BJ (cell line): Measurements from ENCODE around the gene CIROP. TPM values are rescaled to one million over a fixed set of nuclear protein-coding genes. Genes with fewer than 3 reads are reported as not detected.
A peak's percentile ranks its signal among the peaks of the same experiment; 100 is the strongest.

Experiments
- CTCF ChIA-PET: fragments of 350-600 bp; formaldehyde crosslinking; extraction: SDS; loops from one replicate; lab custom pipeline; 2021; ENCODE audit warnings: antibody characterized with exemption, inconsistent platforms; lab: Yijun Ruan, JAX
- POLR2A ChIA-PET: fragments of 300-600 bp; sonication (Branson Sonifier 250); formaldehyde crosslinking; extraction: SDS; loops from one replicate; lab custom pipeline; 2021; ENCODE audit warnings: antibody characterized with exemption; lab: Charles Lee
- DNase-seq: peaks from one replicate; pipeline ENCODE4 v3.0.0-alpha.2; 2011; ENCODE audit warnings: low read depth
- H3K27me3 ChIP-seq: 2 replicates; pipeline ENCODE4 v1.6.0; 2011; ENCODE audit warnings: low read length; ENCODE audit not compliant: control insufficient read depth, insufficient read depth
- H3K36me3 ChIP-seq: 2 replicates; pipeline ENCODE4 v1.5.1; 2011; ENCODE audit warnings: low read length; ENCODE audit not compliant: control insufficient read depth, insufficient read depth
- H3K4me3 ChIP-seq: 2 replicates; pipeline ENCODE4 v1.5.1; 2011; ENCODE audit warnings: low read depth, mild to moderate bottlenecking, control low read depth, low read length
- polyA plus RNA-seq: library from polyadenylated mRNA; depleted of rRNA; stranded (reverse); fragments of >200 nt; gene quantifications from 2 replicates; pipeline ENCODE4 v1.2.3, GENCODE V29; 2011
- TF ChIP-seq, protein P1 (sequence below): IDR thresholded peaks from 2 replicates; pipeline ENCODE4 v1.5.1; 2011; ENCODE audit warnings: low read depth, mild to moderate bottlenecking, control low read depth, inconsistent platforms, low read length, moderate library complexity; ENCODE audit not compliant: insufficient read depth

Gene CIROP
- polyA plus RNA-seq, 1 experiment, result 0.07 TPM

DNA sequence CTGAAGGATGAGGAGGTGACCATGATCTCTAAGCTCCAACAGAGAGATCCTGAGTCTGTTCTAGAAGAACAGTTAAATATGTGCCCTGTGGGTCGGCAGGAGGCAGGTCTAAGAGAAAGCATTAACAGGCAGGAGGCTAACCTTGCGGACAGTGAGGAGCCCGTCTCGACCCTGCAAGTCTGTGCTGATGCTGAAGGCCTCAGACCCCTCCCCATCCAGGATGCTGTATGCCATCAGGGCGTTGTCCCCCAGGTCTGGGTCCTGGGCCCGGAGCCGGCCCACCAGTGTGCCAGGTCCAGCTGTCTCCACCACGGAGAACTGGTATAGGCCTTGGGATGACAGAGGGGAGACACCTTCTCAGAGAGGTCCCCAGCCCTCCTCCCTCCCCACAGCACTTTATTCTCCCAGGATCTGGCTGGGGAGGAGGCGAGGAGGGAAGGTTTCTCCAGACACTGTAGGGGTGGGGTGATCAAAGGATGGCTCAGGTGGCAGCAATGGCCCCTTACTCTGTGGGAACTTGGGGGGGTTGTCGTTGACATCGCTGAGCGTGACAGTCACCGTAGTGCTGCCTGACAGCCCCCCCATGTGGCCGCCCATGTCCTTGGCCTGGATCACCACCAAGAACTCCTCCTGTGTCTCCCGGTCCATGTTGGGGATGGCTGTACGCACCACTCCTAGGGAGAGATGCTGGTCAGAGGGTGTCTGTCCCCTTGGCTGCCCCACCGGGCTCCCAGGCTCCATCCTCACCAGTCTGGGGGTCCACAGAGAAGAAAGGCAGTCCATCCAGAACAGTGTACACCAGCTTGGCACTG is 50.6 kb downstream of the CIROP start:
- POLR2A ChIA-PET, result no interaction called here
- H3K36me3 ChIP-seq, result peaks cover 10% of the 10 kb centered on the region
- TF ChIP-seq, protein P1, sequence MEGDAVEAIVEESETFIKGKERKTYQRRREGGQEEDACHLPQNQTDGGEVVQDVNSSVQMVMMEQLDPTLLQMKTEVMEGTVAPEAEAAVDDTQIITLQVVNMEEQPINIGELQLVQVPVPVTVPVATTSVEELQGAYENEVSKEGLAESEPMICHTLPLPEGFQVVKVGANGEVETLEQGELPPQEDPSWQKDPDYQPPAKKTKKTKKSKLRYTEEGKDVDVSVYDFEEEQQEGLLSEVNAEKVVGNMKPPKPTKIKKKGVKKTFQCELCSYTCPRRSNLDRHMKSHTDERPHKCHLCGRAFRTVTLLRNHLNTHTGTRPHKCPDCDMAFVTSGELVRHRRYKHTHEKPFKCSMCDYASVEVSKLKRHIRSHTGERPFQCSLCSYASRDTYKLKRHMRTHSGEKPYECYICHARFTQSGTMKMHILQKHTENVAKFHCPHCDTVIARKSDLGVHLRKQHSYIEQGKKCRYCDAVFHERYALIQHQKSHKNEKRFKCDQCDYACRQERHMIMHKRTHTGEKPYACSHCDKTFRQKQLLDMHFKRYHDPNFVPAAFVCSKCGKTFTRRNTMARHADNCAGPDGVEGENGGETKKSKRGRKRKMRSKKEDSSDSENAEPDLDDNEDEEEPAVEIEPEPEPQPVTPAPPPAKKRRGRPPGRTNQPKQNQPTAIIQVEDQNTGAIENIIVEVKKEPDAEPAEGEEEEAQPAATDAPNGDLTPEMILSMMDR, result peak; percentile 30; the same call in 1 of the 2 replicates
- no peaks in the 10 kb centered on the region for H3K27me3 ChIP-seq
- no peak for DNase-seq
- no peak overlapping the region for H3K4me3 ChIP-seq
- CTCF ChIA-PET, result interaction anchor here (0.6 to 19.2 kb wide), 9 partner anchors 11 to 124 kb away, joined by 3 to 539 read pairs (median 13); partner anchors contain the start of genes AJUBA and PRMT5

DNA sequence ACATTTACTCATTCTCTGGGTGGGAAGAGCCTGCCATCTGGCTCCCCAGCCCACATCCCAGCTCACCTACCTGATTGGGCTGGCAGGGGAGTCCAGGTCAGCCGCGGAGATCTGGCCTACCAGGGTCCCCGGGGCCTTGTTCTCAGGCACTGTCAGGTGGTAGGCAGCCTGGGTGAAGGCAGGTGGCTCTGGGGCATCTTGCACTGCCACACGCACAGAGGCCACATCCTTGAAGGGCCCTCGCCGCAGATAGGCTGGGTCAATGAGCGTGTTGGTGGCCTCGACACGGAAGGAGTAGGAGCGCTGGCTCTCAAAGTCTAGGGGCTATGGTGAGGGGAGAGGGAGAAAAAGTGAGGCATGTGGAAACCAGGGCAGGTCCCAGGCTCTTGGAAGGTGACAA is 51.4 kb downstream of the CIROP start:
- TF ChIP-seq, protein P1, result no peak
- POLR2A ChIA-PET, result no interaction called here

GRCh38 chr14:23052671-23053070 is 52.1 kb downstream of the CIROP start:
- H3K27me3 ChIP-seq, result no peaks in the 10 kb centered on the region
- no peak for DNase-seq
- ChIA-PET CTCF (interaction anchor here (2.2 to 19.2 kb wide), 2 partner anchors 14 to 63 kb away, joined by 5 to 539 read pairs; partner anchors contain the start of gene AJUBA), POLR2A (no interaction called here)
- TF ChIP-seq, protein P1, result no peak
- no peak overlapping the region for H3K4me3 ChIP-seq
- peaks cover 3% of the 10 kb centered on the region; the same call in 1 of the 2 replicates for H3K36me3 ChIP-seq

More for the DNA sequence above, 51.4 kb downstream of the CIROP start:
- no peaks in the 10 kb centered on the region for H3K27me3 ChIP-seq
- peaks cover 3% of the 10 kb centered on the region; the same call in 1 of the 2 replicates for H3K36me3 ChIP-seq
- DNase-seq, result no peak
- CTCF ChIA-PET, result interaction anchor here (0.7 to 19.2 kb wide), 5 partner anchors 14 to 136 kb away, joined by 3 to 539 read pairs (median 57); partner anchors contain the start of gene AJUBA
- no peak overlapping the region for H3K4me3 ChIP-seq

GRCh38 chr14:23052182-23052623 is 52.6 kb downstream of the CIROP start:
- DNase-seq, result no peak
- ChIA-PET CTCF (interaction anchor here (1.1 to 19.2 kb wide), 3 partner anchors 15 to 96 kb away, joined by 3 to 539 read pairs (median 3); partner anchors contain the start of genes AJUBA and HAUS4), POLR2A (no interaction called here)
- TF ChIP-seq, protein P1, result peak; percentile 36; the same call in 1 of the 2 replicates
- H3K36me3 ChIP-seq, result peaks cover 3% of the 10 kb centered on the region; the same call in 1 of the 2 replicates
- H3K4me3 ChIP-seq, result no peak overlapping the region
- no peaks in the 10 kb centered on the region for H3K27me3 ChIP-seq
